Parathyroid adenoma (tissue), 2 donors: ENCODE data around the gene LEMD2.

Experiments used
- H2AFZ ChIP-seq: fragments of 300-600 bp; sonication (generic); one replicate; pipeline ENCODE4 v1.7.0; 2017; ENCODE audit warnings: antibody characterized with exemption, mild to moderate bottlenecking
- H3K27ac ChIP-seq: fragments of 300-600 bp; sonication (generic); one replicate; pipeline ENCODE4 v1.7.0; 2017
- H3K27me3 ChIP-seq: fragments of 300-600 bp; sonication (generic); one replicate; pipeline ENCODE4 v1.7.0; 2017; ENCODE audit warnings: low read length; ENCODE audit not compliant: control insufficient read depth, insufficient read depth
- H3K36me3 ChIP-seq: fragments of 300-600 bp; sonication (generic); one replicate; pipeline ENCODE4 v1.7.0; 2017; ENCODE audit warnings: low read length; ENCODE audit not compliant: control insufficient read depth, insufficient read depth
- H3K4me1 ChIP-seq: fragments of 300-600 bp; sonication (generic); one replicate; pipeline ENCODE4 v1.7.0; 2017; ENCODE audit warnings: control low read depth
- H3K4me2 ChIP-seq: fragments of 300-600 bp; sonication (generic); one replicate; pipeline ENCODE4 v1.7.0; 2017; ENCODE audit warnings: low read length
- H3K4me3 ChIP-seq: fragments of 300-600 bp; sonication (generic); one replicate; pipeline ENCODE4 v1.7.0; 2017; ENCODE audit warnings: low read depth, low read length
- H3K79me2 ChIP-seq: fragments of 300-600 bp; sonication (generic); one replicate; pipeline ENCODE4 v1.7.0; 2017; ENCODE audit warnings: control low read depth
- H3K9ac ChIP-seq: fragments of 300-600 bp; sonication (generic); one replicate; pipeline ENCODE4 v1.7.0; 2017; ENCODE audit warnings: mild to moderate bottlenecking
- H3K9me3 ChIP-seq: fragments of 300-600 bp; sonication (generic); one replicate; pipeline ENCODE4 v1.7.0; 2017; ENCODE audit warnings: low read length; ENCODE audit not compliant: control insufficient read depth
- TF ChIP-seq, protein P1 (sequence below): fragments of 300-600 bp; sonication (generic); IDR thresholded peaks from one replicate; pipeline ENCODE4 v1.7.0; 2017; ENCODE audit warnings: antibody characterized with exemption, mild to moderate bottlenecking
- donor health status: primary hyperparathyroidism.

The LEMD2 gene

DNA sequence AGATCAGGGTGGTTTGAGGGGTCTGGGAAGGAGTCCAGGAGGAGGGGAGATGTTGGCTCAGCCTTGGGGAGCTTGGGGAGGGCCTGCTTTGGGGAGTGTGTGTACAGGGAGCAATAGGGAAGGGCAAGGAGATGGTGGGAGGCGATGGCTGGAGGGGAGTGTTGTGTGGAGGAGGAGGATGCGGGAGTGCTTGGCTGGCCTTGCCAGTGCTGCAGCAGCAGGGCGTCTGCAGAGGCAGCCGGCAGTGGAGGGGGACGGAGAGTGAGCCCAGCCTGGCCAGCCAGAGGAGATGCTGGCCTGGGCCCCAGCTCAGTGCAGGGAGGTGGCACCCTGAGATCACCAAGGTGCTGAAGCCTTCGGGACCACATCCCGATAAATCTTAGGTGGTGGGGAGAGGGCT, 46.1 kb downstream of the LEMD2 start:
- no peaks in the 10 kb centered on the region for H3K79me2 ChIP-seq
- no peaks in the 10 kb centered on the region for H3K27me3 ChIP-seq
- no peaks in the 10 kb centered on the region for H3K36me3 ChIP-seq
- H3K27ac ChIP-seq, result no peak overlapping the region
- peaks cover 3% of the 10 kb centered on the region for H3K4me1 ChIP-seq
- no peak overlapping the region for H3K4me3 ChIP-seq
- H3K4me2 ChIP-seq, result no peak overlapping the region
- H2AFZ ChIP-seq, result no peak overlapping the region
- TF ChIP-seq, protein P1, sequence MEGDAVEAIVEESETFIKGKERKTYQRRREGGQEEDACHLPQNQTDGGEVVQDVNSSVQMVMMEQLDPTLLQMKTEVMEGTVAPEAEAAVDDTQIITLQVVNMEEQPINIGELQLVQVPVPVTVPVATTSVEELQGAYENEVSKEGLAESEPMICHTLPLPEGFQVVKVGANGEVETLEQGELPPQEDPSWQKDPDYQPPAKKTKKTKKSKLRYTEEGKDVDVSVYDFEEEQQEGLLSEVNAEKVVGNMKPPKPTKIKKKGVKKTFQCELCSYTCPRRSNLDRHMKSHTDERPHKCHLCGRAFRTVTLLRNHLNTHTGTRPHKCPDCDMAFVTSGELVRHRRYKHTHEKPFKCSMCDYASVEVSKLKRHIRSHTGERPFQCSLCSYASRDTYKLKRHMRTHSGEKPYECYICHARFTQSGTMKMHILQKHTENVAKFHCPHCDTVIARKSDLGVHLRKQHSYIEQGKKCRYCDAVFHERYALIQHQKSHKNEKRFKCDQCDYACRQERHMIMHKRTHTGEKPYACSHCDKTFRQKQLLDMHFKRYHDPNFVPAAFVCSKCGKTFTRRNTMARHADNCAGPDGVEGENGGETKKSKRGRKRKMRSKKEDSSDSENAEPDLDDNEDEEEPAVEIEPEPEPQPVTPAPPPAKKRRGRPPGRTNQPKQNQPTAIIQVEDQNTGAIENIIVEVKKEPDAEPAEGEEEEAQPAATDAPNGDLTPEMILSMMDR, result no peak
- no peak overlapping the region for H3K9ac ChIP-seq
- H3K9me3 ChIP-seq, result no peaks in the 10 kb centered on the region

DNA sequence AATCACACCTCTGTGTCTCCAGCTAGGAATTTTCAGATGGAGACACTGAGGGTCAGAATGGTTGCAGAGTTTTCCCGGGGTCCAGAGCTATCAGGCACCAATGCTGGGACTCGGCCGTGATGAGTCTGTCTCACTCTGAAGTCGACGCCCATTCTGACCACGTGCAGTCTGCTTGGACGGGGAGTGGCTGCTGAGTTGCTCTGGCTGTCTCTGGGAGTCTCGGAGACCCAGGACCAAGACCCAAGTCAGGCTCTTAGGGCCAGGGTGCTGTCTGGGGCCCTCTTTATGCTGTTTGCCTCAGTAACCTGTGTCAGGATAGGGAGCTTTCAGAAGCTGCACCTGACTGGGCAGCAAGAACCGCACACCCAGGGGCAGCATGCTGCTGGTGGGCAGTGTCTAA, 46.8 kb downstream of the LEMD2 start:
- H3K79me2 ChIP-seq, result no peaks in the 10 kb centered on the region
- H3K36me3 ChIP-seq, result no peaks in the 10 kb centered on the region
- no peak overlapping the region for H3K27ac ChIP-seq
- no peak overlapping the region for H2AFZ ChIP-seq
- H3K27me3 ChIP-seq, result no peaks in the 10 kb centered on the region
- no peak overlapping the region for H3K4me2 ChIP-seq
- no peaks in the 10 kb centered on the region for H3K9me3 ChIP-seq
- H3K4me3 ChIP-seq, result no peak overlapping the region
- peaks cover 3% of the 10 kb centered on the region for H3K4me1 ChIP-seq
- no peak overlapping the region for H3K9ac ChIP-seq
- TF ChIP-seq, protein P1, result no peak

DNA sequence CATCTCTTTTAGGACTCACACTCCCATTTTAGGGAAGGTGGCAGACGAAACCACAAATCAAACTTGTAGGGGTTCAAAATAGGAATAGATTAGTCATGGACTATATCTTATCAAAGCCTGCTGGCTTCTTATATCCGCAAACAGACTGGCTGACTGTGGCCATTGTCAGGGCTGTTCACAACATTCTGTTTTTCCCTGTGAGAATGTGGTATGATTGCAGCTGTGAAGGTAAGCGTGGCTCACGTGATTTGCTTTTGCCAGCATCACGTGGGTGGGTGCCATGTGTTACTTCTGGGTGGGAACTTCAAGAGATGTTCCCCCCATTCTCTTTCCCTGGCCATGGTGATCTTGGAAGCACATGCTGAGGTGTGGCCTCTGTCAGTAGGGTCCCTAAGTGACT, 48.1 kb downstream of the LEMD2 start:
- H3K4me2 ChIP-seq, result no peak overlapping the region
- H3K36me3 ChIP-seq, result no peaks in the 10 kb centered on the region
- TF ChIP-seq, protein P1, result no peak
- H3K9me3 ChIP-seq, result no peaks in the 10 kb centered on the region
- peaks cover 3% of the 10 kb centered on the region for H3K4me1 ChIP-seq
- H3K27ac ChIP-seq, result no peak overlapping the region
- no peak overlapping the region for H3K9ac ChIP-seq
- no peak overlapping the region for H2AFZ ChIP-seq
- H3K27me3 ChIP-seq, result no peaks in the 10 kb centered on the region
- H3K4me3 ChIP-seq, result no peak overlapping the region
- H3K79me2 ChIP-seq, result no peaks in the 10 kb centered on the region

DNA sequence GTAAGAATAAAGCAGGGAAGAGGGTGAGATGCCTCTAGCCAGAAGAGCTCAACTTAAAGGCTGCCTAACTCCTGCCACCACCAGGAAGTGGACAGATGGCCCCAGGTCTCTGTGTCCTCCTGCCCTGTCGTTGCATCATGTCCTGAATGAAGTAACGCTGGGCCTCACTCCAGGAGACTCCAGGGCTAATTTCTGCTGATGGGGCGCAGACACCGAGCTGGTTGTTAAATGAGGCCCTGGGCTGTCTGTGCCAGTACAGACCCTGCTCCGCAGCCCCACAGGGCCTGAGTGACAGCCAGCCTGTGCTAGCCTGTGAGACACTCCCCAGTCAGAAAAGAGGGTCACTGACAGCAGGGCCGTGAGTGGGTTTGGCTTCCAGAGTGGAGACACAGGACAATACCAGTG, 48.7 kb downstream of the LEMD2 start:
- Histone ChIP-seq H3K9ac (no peak overlapping the region), H3K79me2 (no peaks in the 10 kb centered on the region), H3K4me3 (no peak overlapping the region), H3K4me2 (no peak overlapping the region), H3K4me1 (peaks cover 3% of the 10 kb centered on the region), H3K36me3 (no peaks in the 10 kb centered on the region), H3K27ac (no peak overlapping the region), H3K27me3 (no peaks in the 10 kb centered on the region), H3K9me3 (no peaks in the 10 kb centered on the region), H2AFZ (no peak overlapping the region)
- TF ChIP-seq, protein P1, result no peak

DNA sequence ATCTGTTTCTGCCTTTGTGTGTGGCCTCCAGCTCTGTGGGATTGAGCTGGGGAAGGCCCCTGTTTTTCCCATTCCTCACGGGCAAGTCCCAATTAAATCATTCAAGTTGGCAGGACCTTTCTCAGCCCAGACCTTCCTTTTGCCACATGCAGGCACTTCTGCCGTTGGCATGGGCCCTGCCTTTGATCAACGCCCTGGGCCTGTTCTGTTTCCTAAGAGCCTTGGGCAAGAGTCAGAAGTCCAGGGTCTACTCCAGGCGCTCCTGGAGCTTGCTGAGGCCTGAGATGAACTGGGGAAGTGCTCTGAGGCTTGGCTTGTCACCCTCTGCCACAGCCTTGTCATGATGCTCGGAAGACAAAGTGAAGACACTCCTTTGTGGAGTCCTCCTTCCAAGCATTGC, 49.4 kb downstream of the LEMD2 start:
- Histone ChIP-seq H3K36me3 (no peaks in the 10 kb centered on the region), H3K4me2 (no peak overlapping the region), H3K9ac (no peak overlapping the region), H2AFZ (no peak overlapping the region), H3K27me3 (no peaks in the 10 kb centered on the region), H3K4me1 (peaks cover 3% of the 10 kb centered on the region), H3K79me2 (no peaks in the 10 kb centered on the region), H3K9me3 (no peaks in the 10 kb centered on the region), H3K27ac (no peak overlapping the region), H3K4me3 (no peak overlapping the region)
- TF ChIP-seq, protein P1, result no peak
